Measurements from ENCODE around the gene MAP3K20. TPM values are rescaled to one million over a fixed set of nuclear protein-coding genes. Genes with fewer than 3 reads are reported as not detected.

The MAP3K20 gene
- total and polyA plus RNA-seq, 2 of the 8 experiments (the other 6 are each of a cell fraction or from before 2014, with no cell fraction given) = 3.1 to 11.1 TPM

DNA sequence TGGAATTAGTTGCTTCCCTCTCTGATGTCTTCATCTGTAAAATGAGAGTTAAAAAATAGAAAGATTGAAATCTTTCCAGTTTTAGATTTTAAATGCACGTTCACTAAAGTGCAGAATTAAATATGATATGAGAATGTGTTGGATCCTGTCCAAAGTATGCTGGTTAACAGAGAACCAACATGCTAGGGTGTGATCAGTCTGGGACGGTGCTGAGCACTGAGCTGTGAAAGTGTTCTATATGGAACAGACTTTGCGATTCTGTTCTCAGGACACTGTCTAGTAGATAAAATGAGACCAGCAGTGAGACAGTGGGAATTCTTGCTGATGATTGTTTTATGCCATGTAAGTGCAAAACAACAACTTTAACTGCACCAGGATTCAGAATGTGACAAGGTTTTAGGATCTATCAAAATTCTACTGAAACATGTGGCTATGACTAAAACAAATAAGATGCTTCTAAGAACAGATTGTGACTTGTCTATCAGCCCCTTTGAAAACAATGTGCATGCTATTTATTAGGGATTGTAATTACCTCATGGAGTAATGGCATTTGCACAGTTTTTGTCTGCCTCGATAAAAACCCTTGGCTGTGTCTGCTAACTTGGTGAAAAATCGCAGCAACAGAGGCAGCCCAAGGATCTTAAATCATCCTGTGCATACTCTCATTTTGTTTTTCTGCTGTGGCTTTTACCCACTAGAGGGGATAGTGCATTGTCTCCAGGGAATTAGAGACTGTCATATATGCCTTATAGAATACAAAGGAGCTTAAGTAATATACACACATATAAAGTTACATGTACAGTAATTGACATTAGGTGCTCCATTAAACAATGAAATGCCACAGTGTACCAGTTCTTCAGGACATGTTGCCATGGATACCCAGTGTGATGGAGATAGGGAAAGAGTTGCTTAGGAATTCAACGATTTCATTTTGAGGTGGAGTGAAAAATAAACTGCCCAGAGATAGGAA is 55.1 kb downstream of the MAP3K20 start (continued):
- TF ChIP-seq, protein P1, sequence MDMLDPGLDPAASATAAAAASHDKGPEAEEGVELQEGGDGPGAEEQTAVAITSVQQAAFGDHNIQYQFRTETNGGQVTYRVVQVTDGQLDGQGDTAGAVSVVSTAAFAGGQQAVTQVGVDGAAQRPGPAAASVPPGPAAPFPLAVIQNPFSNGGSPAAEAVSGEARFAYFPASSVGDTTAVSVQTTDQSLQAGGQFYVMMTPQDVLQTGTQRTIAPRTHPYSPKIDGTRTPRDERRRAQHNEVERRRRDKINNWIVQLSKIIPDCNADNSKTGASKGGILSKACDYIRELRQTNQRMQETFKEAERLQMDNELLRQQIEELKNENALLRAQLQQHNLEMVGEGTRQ (IDR thresholded peaks at IDR 0.05; ENCODE audit: low read length) = no peak
- TF ChIP-seq NRF1 (IDR thresholded peaks at IDR 0.05; ENCODE audit: low read depth, low read length) = no peak
- TF ChIP-seq FOSL1 (IDR thresholded peaks at IDR 0.05; ENCODE audit: insufficient read depth, low read depth, low read length) = no peak
- TF ChIP-seq CEBPB (IDR thresholded peaks at IDR 0.05; ENCODE audit: low read depth, low read length) = no peak
- TF ChIP-seq GABPA (IDR thresholded peaks at IDR 0.05; ENCODE audit: borderline replicate concordance, insufficient read depth, low read length) = no peak
- TF ChIP-seq TBP (IDR thresholded peaks at IDR 0.05; ENCODE audit: low read depth, low read length) = no peak
- TF ChIP-seq KDM5A (IDR thresholded peaks at IDR 0.05; ENCODE audit: low read length) = no peak

All from H1 (cell line).